Measurements from ENCODE around the gene TMC7. TPM values are rescaled to one million over a fixed set of nuclear protein-coding genes. Genes with fewer than 3 reads are reported as not detected.
"Not testable (repeated sequence)": the region's sequence is repeated elsewhere in the genome, so short reads cannot be mapped to it uniquely, and the experiment has no call there.

Gene TMC7
- total RNA-seq, 1 donor from 2014 or later = 3.3 TPM

DNA sequence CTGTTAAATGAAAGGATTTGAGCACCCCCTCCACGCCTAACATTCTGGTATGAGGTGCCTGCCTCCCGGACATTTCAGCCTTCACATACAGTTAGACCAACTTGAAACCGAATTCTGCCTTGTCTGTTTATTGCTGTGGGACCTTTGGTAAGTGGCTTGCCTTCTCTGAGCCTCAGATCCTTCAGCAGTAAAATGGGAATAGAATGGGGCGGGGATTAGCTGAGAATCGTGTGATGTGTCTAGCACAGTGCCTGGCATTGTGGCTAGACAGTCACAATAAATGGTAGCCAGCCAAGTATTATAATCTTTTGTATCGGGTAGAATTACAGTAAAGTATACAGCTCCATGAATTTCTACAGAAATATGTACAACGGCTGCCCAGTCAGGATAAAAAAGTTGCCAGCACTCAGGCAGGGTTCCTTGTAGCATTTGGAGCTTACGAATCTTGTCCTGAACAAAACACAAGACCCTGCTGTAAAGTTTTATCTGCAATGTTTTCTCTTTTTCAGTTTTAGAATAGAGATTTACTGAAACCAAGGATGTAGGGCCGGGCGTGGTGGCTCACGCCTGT is 786 bp downstream of the TMC7 start:
- no peak for TF ChIP-seq CTCF (IDR thresholded peaks at IDR 0.05)
- Histone ChIP-seq H3K4me3 (peak overlapping the region; percentile 61), H3K36me3 (no peaks in the 10 kb centered on the region), H3K4me1 (no peaks in the 10 kb centered on the region), H3K27ac (peak overlapping the region; percentile 78), H3K9me3 (no peaks in the 10 kb centered on the region), H3K27me3 (ENCODE audit: low read depth) (peaks cover 11% of the 10 kb centered on the region)
- DNase-seq (no peak), ATAC-seq (peak; percentile 12 to 36)
- intact Hi-C loops (cut with DNase I) = no loop called here

DNA sequence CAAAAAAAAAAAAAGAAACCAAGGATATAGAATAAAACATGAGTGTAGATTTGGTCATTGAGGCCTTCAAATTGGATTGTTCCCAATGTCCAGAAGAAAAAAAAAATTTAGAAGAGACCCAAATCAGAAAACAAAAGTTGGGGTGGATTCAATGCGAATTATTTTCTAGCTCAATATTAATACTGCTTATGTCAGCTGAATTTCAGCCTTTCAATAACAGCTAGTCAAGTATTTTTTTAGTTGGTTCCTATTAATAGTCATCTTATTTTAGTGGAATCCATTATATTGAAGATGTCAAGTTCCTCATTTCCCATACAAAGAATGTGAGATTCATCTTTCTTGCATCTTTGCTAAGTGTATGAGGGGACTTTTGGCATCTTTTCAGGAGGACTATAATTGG is 1.5 kb downstream of the TMC7 start:
- ATAC-seq; DNase-seq; H3K4me1 ChIP-seq; H3K9me3 ChIP-seq; H3K36me3 ChIP-seq; H3K4me3 ChIP-seq; H3K27ac ChIP-seq; intact Hi-C loops (cut with DNase I): not testable (repeated sequence)
- peaks cover 11% of the 10 kb centered on the region for H3K27me3 ChIP-seq (ENCODE audit: low read depth)

DNA sequence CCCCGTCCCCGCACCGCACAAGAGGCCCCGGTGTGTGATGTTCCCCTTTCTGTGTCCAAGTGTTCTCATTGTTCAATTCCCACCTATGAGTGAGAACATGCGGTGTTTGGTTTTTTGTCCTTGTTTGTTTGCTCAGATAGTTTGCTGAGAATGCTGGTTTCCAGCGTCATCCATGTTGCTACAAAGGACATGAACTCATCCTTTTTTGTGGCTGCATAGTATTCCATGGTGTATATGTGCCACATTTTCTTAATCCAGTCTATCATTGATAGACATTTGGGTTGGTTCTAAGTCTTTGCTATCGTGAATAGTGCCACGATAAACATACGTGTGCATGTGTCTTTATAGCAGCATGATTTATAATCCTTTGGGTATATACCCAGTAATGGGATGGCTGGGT is 8.0 kb downstream of the TMC7 start:
- H3K4me3 ChIP-seq; DNase-seq; intact Hi-C loops (cut with DNase I); H3K9me3 ChIP-seq; H3K4me1 ChIP-seq; H3K27ac ChIP-seq; ATAC-seq; H3K27me3 ChIP-seq (ENCODE audit: low read depth); H3K36me3 ChIP-seq: not testable (repeated sequence)

DNA sequence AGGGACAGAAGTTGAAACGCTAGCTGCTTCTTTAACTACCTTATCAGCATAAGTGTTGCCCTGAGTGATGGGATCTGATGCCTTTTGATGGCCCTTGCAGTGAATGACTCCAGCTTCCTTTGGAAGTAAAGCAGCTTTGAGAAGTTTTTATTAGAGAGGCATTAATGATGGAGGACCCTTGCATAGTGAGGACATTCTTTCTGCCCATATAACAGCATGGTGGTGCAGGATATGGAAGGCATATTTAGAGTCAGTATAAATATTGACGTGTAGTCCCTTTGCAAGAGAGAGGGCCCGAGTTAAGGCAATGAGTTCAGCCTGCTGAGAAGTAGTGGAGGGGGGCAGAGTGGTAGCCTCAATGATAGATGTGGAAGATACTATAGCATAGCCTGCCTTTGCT is 9.8 kb downstream of the TMC7 start:
- H3K27ac ChIP-seq; intact Hi-C loops (cut with DNase I); H3K4me1 ChIP-seq; H3K36me3 ChIP-seq; DNase-seq; H3K4me3 ChIP-seq; ATAC-seq; H3K27me3 ChIP-seq (ENCODE audit: low read depth); H3K9me3 ChIP-seq: not testable (repeated sequence)

DNA sequence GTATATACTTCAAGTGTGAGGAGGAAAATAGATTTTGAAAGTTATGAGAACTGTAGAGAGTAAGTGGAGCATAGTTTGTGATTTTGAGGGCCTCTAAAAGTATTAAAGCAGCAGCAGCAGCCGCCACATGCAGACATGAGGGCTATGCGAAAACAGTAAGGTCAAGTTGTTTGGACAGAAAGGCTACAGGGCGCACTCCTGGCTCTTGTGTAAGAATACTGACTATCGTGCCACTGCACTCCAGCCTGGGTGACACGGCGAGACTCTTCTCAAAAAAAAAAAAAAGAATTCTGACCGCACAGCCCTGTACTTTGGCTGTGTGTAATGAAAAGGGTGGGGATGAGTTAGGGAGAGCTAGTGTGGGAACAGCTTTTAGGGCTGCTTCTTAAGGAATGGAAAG is 10.4 kb downstream of the TMC7 start:
- DNase-seq = peak; percentile 63
- peak; percentile 77 to 87 for ATAC-seq
- H3K36me3 ChIP-seq; H3K4me3 ChIP-seq; intact Hi-C loops (cut with DNase I); H3K4me1 ChIP-seq; H3K9me3 ChIP-seq; H3K27me3 ChIP-seq (ENCODE audit: low read depth): not testable (repeated sequence)
- peak overlapping the region; percentile 53 for H3K27ac ChIP-seq

DNA sequence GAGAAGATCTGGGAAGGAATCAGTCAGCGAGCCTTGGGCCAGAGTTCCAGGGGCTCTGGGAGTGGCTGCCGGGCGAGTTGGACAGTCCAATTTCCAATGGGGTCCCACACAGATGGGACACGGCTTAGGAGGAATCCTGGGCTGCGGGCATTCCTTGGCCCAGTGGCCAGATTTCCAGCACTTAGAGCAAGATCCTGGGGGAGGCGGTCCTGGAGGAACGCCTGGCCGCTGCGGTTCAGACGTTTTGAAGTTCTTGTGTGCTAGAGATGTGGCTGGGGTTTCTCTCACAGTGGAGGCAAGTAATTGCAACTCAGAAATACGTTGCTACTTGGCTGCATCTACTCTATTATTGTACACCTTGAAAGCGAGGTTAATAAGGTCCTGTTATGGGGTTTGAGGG is 11.7 kb downstream of the TMC7 start:
- H3K36me3 ChIP-seq; ATAC-seq; H3K9me3 ChIP-seq; DNase-seq; H3K4me3 ChIP-seq; H3K27me3 ChIP-seq (ENCODE audit: low read depth); intact Hi-C loops (cut with DNase I); H3K4me1 ChIP-seq: not testable (repeated sequence)
- peak overlapping the region; percentile 53 for H3K27ac ChIP-seq

GRCh38 chr16:18996536-18996935 is 12.8 kb downstream of the TMC7 start:
- H3K4me1 ChIP-seq; H3K9me3 ChIP-seq; H3K27me3 ChIP-seq (ENCODE audit: low read depth); intact Hi-C loops (cut with DNase I); H3K36me3 ChIP-seq; H3K4me3 ChIP-seq: not testable (repeated sequence)
- H3K27ac ChIP-seq = peak overlapping the region; percentile 53
- peak; percentile 60 for DNase-seq
- peak in 1 of 2 donors; percentile 23 for ATAC-seq

DNA sequence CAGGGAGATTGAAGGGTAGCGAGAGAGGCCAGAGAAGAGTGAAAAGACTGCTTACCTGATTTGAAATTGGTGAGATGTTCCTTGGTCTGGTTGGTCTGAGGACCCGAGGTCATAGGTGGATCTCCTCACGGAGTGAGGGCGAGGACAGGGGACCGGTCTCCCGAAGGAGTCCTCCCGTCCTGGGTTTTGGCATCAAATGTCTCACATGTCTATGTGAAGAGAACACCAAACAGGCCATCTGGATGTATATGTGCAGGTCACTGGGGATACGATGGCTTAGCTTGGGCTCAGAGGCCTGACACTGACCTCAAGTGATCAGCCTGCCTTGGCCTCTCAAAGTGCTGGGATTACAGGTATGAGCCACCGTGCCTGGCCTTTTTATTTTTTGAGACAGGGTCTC is 13.3 kb downstream of the TMC7 start:
- H3K27me3 ChIP-seq (ENCODE audit: low read depth); DNase-seq; H3K4me1 ChIP-seq; ATAC-seq; H3K4me3 ChIP-seq; H3K36me3 ChIP-seq; intact Hi-C loops (cut with DNase I); H3K9me3 ChIP-seq: not testable (repeated sequence)
- H3K27ac ChIP-seq = peak overlapping the region; percentile 53

- Histone ChIP-seq H3K36me3 (no peaks in the 10 kb centered on the region), H3K9me3 (no peaks in the 10 kb centered on the region), H3K4me3 (no peak overlapping the region), H3K27ac (peak overlapping the region; percentile 18), H3K27me3 (ENCODE audit: low read depth) (no peaks in the 10 kb centered on the region), H3K4me1 (peaks cover 8% of the 10 kb centered on the region)
- DNase-seq (no peak), ATAC-seq (no peak)
- TF ChIP-seq CTCF (IDR thresholded peaks at IDR 0.05) = no peak
- intact Hi-C loops (cut with DNase I) = no loop called here
Measured at GRCh38 chr16:18999045-18999393, 15.3 kb downstream of the TMC7 start.
